Uterus (tissue), 4 donors: ENCODE data around the gene BCAS3. TPM values are rescaled to one million over a fixed set of nuclear protein-coding genes. Genes with fewer than 3 reads are reported as not detected.

Experiments used
- DNase-seq, 2 donors: peaks; one replicate each; pipeline ENCODE4 v3.0.0-alpha.2; 2019 to 2020
- H3K27ac ChIP-seq, 2 donors: fragments of 200-600 bp; sonication (generic); 1 replicate in 1 of 2; 2 replicates in 1 of 2; pipeline ENCODE4 v1.5.1; 2016 to 2018
- H3K27me3 ChIP-seq, 2 donors: fragments of 200-600 bp; sonication (generic); one replicate each; pipeline ENCODE4 v1.5.1; 2018 to 2019; ENCODE audit warnings: control low read depth in 1 of 2
- H3K36me3 ChIP-seq, 2 donors: fragments of 200-600 bp; sonication (generic); one replicate each; pipeline ENCODE4 v1.5.1; 2019; ENCODE audit warnings: control low read depth in 1 of 2
- H3K4me1 ChIP-seq, 2 donors: fragments of 200-600 bp; sonication (generic); one replicate each; pipeline ENCODE4 v1.5.1; 2018 to 2019; ENCODE audit warnings: control low read depth in 1 of 2
- H3K4me3 ChIP-seq, 2 donors: fragments of 200-600 bp; sonication (generic); 1 replicate in 1 of 2; 2 replicates in 1 of 2; pipeline ENCODE4 v1.5.1; 2018 to 2019; ENCODE audit warnings: mild to moderate bottlenecking in 1 of 2
- H3K9me3 ChIP-seq, 2 donors: fragments of 200-600 bp; sonication (generic); one replicate each; pipeline ENCODE4 v1.5.1; 2019; ENCODE audit warnings: control low read depth in 1 of 2
- POLR2A ChIP-seq, 2 donors: fragments of 450-650 bp; IDR thresholded peaks; one replicate each; pipeline ENCODE4 v1.6.1; 2016; ENCODE audit warnings: antibody characterized with exemption in 2 of 2, mild to moderate bottlenecking in 1 of 2, moderate library complexity in 1 of 2
- intact Hi-C: fragments of 100-400 bp; cut with DNase I; formaldehyde crosslinking; loops from one replicate; pipeline ENCODE4 v1.15.1; 2023; ENCODE audit warnings: low total_unique reads
- total RNA-seq, 4 donors: library from RNA; depleted of rRNA in 3 of 4; stranded (reverse); fragments of >200 nt in 3 of 4; gene quantifications; one replicate each; pipeline versions ENCODE4 v1.1.0 to v1.2.4, GENCODE V29; 2014 to 2023
- TF ChIP-seq, protein P1 (sequence below), 4 experiments: fragments of 200-600 bp in 2 of 4; fragments of 450-650 bp in 2 of 4; sonication (generic) in 2 of 4; IDR thresholded peaks; one replicate each; pipeline ENCODE4 v1.5.1; 2016 to 2019; ENCODE audit warnings: antibody characterized with exemption in 4 of 4, mild to moderate bottlenecking in 2 of 4, moderate library complexity in 1 of 4
- donor health status: DM: yes; HTN: yes; CAD: no.

The BCAS3 gene
- total RNA-seq, 4 donors from 2014 or later: 42.6 to 147 (median 83.7) TPM

GRCh38 chr17:60781880-60782412, 104.3 kb downstream of the BCAS3 start:
- TF ChIP-seq, protein P1, sequence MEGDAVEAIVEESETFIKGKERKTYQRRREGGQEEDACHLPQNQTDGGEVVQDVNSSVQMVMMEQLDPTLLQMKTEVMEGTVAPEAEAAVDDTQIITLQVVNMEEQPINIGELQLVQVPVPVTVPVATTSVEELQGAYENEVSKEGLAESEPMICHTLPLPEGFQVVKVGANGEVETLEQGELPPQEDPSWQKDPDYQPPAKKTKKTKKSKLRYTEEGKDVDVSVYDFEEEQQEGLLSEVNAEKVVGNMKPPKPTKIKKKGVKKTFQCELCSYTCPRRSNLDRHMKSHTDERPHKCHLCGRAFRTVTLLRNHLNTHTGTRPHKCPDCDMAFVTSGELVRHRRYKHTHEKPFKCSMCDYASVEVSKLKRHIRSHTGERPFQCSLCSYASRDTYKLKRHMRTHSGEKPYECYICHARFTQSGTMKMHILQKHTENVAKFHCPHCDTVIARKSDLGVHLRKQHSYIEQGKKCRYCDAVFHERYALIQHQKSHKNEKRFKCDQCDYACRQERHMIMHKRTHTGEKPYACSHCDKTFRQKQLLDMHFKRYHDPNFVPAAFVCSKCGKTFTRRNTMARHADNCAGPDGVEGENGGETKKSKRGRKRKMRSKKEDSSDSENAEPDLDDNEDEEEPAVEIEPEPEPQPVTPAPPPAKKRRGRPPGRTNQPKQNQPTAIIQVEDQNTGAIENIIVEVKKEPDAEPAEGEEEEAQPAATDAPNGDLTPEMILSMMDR (IDR thresholded peaks at IDR 0.05): no peak
- TF ChIP-seq POLR2A (IDR thresholded peaks at IDR 0.05): no peak
- Histone ChIP-seq H3K9me3 (no peaks in the 10 kb centered on the region), H3K4me3 (no peak overlapping the region), H3K27ac (no peak overlapping the region), H3K27me3 (no peaks in the 10 kb centered on the region), H3K36me3 (no peaks in the 10 kb centered on the region), H3K4me1 (no peaks in the 10 kb centered on the region)
- intact Hi-C loops: no loop called here
- DNase-seq: no peak

GRCh38 chr17:60782742-60783141, 105.1 kb downstream of the BCAS3 start:
- intact Hi-C loops: no loop called here

GRCh38 chr17:60790205-60790604, 112.6 kb downstream of the BCAS3 start:
- no peak overlapping the region for H3K4me3 ChIP-seq
- intact Hi-C loops: no loop called here
- TF ChIP-seq, protein P1 (IDR thresholded peaks at IDR 0.05): no peak
- no peak for TF ChIP-seq POLR2A (IDR thresholded peaks at IDR 0.05)
- H3K27ac ChIP-seq: no peak overlapping the region
- no peak for DNase-seq
- no peaks in the 10 kb centered on the region for H3K9me3 ChIP-seq
- no peaks in the 10 kb centered on the region for H3K36me3 ChIP-seq
- H3K4me1 ChIP-seq: no peaks in the 10 kb centered on the region
- H3K27me3 ChIP-seq: no peaks in the 10 kb centered on the region

More at GRCh38 chr17:60782742-60783141, 105.1 kb downstream of the BCAS3 start:
- Histone ChIP-seq H3K27ac (no peak overlapping the region), H3K27me3 (no peaks in the 10 kb centered on the region), H3K4me3 (no peak overlapping the region), H3K9me3 (no peaks in the 10 kb centered on the region), H3K36me3 (no peaks in the 10 kb centered on the region), H3K4me1 (no peaks in the 10 kb centered on the region)
- TF ChIP-seq, protein P1 (IDR thresholded peaks at IDR 0.05): no peak
- no peak for TF ChIP-seq POLR2A (IDR thresholded peaks at IDR 0.05)
- no peak for DNase-seq

DNA sequence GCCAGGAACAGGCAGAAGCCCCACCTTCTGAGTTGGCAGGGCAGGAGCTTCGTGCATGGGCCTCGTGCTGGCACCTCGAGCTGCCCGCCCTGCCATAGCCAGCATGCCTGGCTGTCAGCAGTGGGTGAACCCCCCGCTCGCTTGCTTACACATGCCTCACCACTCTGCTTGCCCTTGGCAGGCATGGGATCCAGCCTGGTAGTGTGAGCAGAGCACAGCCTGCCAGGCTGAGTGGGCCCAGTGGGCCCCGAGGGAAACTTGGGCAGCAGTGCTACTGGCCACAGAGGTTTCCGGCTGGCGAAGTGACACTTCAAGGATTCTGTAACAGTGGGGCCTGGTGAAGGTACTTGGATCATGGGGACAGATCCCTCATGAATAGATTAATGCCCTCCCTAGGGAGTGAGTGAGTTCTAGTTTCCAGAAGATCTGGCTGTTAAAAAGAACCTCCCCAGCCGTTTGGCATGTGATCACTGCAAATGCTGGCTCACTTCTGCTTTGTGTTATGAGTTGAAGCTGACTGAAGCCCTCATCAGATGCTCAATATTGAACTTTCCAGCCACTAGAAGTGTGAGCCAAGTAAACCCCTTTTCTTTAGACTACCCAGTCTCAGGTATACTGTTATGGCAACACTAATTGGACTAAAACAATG, 114.7 kb downstream of the BCAS3 start:
- no peak for TF ChIP-seq POLR2A (IDR thresholded peaks at IDR 0.05)
- TF ChIP-seq, protein P1 (IDR thresholded peaks at IDR 0.05): no peak
- Histone ChIP-seq H3K27me3 (no peaks in the 10 kb centered on the region), H3K36me3 (no peaks in the 10 kb centered on the region), H3K27ac (no peak overlapping the region), H3K4me3 (no peak overlapping the region), H3K9me3 (no peaks in the 10 kb centered on the region), H3K4me1 (no peaks in the 10 kb centered on the region)
- no peak for DNase-seq
- intact Hi-C loops: no loop called here

- no peaks in the 10 kb centered on the region for H3K4me1 ChIP-seq
- H3K27ac ChIP-seq: no peak overlapping the region
- no peaks in the 10 kb centered on the region for H3K36me3 ChIP-seq
- H3K4me3 ChIP-seq: no peak overlapping the region
- TF ChIP-seq, protein P1 (IDR thresholded peaks at IDR 0.05): no peak
- no peak for TF ChIP-seq POLR2A (IDR thresholded peaks at IDR 0.05)
- intact Hi-C loops: no loop called here
- no peaks in the 10 kb centered on the region for H3K27me3 ChIP-seq
- H3K9me3 ChIP-seq: no peaks in the 10 kb centered on the region
- DNase-seq: no peak
These were observed 120.9 kb downstream of the BCAS3 start for GRCh38 chr17:60798576-60798975.
